ENCODE results near the gene NR6A1. TPM values are rescaled to one million over a fixed set of nuclear protein-coding genes. Genes with fewer than 3 reads are reported as not detected.
A peak's percentile ranks its signal among the peaks of the same experiment; 100 is the strongest.
"Not testable (repeated sequence)": the region's sequence is repeated elsewhere in the genome, so short reads cannot be mapped to it uniquely, and the experiment has no call there.

Gene NR6A1
- total RNA-seq, 1 donor from 2014 or later = 1.3 TPM

GRCh38 chr9:124623966-124624734 is 147.0 kb downstream of the NR6A1 start:
- no peak for DNase-seq (ENCODE audit: extremely low read depth, low read depth, low spot score)

GRCh38 chr9:124622882-124623281 is 148.2 kb downstream of the NR6A1 start:
- DNase-seq (ENCODE audit: extremely low read depth, low read depth, low spot score) = no peak

DNA sequence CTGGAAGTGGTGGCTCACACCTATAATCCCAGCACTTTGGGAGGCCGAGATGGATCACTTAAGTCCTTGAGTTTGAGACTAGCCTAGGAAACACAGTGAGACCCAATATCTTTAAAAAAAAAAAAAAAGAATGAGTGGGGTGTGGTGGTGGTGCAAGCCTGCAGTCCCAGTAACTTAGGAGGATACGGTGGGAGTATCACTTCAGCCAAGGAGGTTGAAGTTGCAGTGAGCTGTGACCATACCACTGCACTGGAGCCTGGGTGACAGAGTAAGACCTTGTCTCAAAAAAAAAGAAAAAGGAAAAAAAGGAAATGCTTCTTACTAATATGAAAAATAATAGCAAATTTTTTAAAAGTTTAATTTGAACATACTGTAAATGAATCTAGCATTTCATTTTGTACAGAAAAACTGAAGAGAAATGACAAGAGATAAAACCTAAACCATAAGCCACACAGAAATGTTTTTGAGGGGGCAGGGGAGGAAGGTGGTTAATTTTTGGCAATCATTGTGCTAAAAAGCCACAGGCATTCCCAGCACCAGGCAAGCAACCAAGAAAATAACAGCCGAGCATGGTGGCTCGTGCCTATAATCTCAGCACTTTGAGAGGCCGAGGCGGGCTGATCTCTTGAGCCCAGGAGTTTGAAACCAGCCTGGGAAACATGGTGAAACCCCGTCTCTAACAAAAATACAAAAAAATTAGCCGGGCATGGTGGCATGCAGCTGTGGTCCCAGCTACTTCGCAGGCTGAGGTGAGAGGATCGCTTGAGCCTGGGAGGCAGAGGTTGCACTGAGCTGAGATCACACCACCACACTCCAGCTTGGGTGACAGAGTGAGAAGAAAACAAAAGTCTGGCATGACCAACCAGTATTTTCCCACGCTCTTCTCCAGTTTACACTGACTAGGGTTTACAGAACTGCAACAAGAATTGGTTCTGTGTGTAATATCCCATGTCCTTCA is 149.5 kb downstream of the NR6A1 start:
- DNase-seq (ENCODE audit: extremely low read depth, low read depth, low spot score) = no peak

DNA sequence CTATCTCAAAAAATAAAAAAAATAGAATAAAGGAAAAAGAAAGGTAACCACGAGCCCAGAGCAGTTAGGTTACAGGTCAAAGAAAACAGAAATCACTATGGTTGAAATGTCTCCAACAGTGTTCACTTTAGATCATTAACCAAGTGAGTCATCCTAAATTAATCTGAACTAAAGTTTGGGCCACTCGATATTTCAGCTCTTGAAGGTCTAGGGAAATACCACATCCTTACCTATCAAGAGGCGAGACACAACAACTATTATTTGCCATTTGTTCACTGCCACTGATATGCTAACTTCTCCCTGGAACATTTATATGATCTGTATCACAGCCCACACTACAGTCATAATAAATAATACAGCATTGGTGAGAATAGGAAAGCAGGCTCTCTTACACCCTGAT is 152.6 kb downstream of the NR6A1 start:
- DNase-seq (ENCODE audit: extremely low read depth, low read depth, low spot score) = no peak

GRCh38 chr9:124617477-124618141 is 153.5 kb downstream of the NR6A1 start:
- peak; percentile 47 for DNase-seq (ENCODE audit: extremely low read depth, low read depth, low spot score)

- DNase-seq (ENCODE audit: extremely low read depth, low read depth, low spot score) = no peak
Measured at GRCh38 chr9:124616961-124617360, 154.2 kb downstream of the NR6A1 start.

GRCh38 chr9:124615840-124616239 is 155.3 kb downstream of the NR6A1 start:
- DNase-seq (ENCODE audit: extremely low read depth, low read depth, low spot score) = not testable (repeated sequence)

- no peak for DNase-seq (ENCODE audit: extremely low read depth, low read depth, low spot score)
Measured at GRCh38 chr9:124615100-124615742, 155.9 kb downstream of the NR6A1 start.

DNA sequence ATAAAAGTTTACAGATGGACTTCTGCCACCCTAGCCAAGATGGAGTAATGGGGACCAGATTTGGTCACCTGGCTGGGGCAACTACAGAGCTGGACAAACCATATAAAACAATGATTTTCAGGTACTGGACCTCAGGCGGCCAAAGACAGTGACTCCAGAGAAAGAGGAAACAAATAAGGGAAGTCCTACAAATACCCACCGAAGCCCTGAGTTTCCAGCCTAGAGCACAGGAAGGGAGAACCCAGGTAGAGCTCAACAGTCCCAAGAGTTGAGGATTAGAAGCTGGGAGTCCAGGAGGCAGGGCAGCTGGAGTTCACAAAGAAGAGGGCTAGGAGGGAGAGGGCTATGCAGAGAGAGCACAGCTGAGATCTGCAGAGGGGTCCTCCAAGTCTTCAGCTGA is 157.3 kb downstream of the NR6A1 start:
- no peak for DNase-seq (ENCODE audit: extremely low read depth, low read depth, low spot score)

DNA sequence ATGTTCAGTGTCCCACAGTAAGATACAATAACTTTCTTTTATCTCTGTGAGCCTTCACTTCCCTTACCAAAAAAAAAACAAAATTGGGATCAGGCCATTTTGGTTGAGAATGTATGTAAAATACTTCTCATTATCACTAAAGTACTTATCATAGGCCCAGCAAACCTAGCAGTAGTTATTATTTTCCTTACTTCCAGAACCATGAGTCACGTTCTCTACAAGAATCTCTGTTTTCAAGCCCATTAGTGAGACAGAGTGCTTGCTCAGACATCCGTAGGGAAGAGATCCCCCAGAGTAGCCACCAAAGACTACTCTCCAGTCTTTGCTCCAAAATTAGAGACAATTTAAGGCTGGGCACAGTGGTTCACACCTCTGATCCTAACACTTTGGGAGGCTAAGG is 160.0 kb downstream of the NR6A1 start:
- DNase-seq (ENCODE audit: extremely low read depth, low read depth, low spot score) = no peak

- no peak for DNase-seq (ENCODE audit: extremely low read depth, low read depth, low spot score)
Measured at GRCh38 chr9:124606027-124606426, 165.1 kb downstream of the NR6A1 start.

DNA sequence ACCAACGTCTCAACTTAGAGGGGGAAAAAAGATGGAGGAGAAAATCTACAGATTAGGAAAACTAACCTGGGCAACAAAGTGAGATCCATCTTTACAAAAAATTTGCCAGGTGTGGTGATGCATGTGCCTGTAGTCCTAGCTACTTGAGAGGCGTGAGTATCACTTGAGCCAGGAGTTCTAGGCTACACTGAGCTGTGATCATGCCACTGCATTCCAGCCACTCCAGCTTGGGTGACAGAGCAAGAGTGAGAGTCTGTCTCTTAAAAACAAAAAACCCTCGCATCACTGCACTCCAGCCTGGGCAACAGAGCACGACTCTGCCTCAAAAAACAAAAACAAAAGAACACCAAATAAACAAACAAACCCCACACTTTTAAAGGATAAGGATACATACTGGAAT is 165.9 kb downstream of the NR6A1 start:
- no peak for DNase-seq (ENCODE audit: extremely low read depth, low read depth, low spot score)

DNA sequence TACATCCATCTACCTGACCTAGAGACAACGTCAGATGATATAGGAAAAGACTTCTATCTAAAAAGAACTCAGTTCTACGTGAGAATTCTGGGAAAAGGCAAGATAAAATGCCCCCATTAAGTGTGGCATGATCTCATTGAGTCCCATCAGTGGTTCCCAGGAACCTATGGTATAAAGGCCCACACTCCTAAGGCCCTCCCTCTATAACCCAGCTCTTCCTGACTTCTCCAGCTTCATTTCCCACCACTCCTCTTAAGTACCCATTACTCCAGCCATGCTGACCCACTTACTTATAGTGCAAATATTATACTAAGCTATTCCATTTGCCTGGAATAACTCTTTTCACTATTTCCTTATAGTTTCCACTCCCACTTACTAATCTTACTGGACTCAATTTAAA is 168.5 kb downstream of the NR6A1 start:
- no peak for DNase-seq (ENCODE audit: extremely low read depth, low read depth, low spot score)

GRCh38 chr9:124602204-124602603 is 168.9 kb downstream of the NR6A1 start:
- no peak for DNase-seq (ENCODE audit: extremely low read depth, low read depth, low spot score)

DNA sequence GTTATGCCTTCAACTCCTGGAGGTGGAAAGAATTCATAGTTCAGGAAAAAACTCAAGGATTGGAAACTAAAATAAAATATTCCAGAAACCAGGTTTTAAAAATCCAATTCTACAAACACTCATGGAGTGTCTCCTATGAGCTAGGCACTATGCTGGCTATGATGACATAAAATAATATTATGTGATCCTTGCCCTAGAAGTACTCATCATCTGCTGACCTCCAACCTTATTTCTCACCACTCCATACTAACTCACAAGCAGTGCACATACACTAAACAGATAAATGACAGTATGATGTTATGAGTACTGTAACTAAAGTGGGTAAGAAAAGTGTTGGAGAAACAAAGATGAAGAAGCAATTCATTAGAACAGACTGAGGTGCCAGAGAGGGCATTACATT is 170.7 kb downstream of the NR6A1 start:
- DNase-seq (ENCODE audit: extremely low read depth, low read depth, low spot score) = no peak

DNA sequence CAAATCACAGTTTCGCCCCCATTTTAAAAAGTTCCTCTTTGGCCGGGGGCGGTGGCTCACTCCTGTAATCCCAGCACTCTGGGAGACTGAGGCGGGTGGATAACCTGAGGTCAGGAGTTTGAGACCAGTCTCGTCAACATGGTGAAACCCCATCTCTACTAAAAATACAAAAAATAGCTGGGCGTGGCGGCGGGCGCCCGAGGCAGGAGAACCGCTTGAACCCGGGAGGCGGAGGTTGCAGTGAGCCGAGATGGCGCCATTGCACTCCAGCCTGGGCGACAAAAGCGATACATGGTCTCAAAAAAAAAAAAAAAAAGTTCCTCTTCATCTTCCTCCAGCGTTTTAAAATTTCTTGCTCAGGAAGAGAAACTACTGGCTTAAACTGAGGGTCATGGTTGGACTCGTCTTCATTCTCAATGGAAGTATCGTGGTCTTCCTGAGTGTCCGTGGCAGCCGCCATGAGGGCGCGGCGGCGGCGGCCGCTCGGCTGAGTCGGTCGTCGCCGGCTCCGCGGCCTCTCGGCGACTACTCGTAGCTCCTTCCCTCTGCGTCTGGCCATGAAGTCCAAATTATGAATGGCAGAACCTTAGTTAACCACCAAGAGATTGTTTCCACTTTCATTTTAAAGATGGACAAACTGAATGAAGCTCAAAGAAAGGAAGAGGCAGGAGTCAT is 171.9 kb downstream of the NR6A1 start:
- no peak for DNase-seq (ENCODE audit: extremely low read depth, low read depth, low spot score)

GRCh38 chr9:124598048-124598447 is 173.1 kb downstream of the NR6A1 start:
- no peak for DNase-seq (ENCODE audit: extremely low read depth, low read depth, low spot score)

- DNase-seq (ENCODE audit: extremely low read depth, low read depth, low spot score) = no peak
Measured at GRCh38 chr9:124596172-124596839, 174.8 kb downstream of the NR6A1 start.

DNA sequence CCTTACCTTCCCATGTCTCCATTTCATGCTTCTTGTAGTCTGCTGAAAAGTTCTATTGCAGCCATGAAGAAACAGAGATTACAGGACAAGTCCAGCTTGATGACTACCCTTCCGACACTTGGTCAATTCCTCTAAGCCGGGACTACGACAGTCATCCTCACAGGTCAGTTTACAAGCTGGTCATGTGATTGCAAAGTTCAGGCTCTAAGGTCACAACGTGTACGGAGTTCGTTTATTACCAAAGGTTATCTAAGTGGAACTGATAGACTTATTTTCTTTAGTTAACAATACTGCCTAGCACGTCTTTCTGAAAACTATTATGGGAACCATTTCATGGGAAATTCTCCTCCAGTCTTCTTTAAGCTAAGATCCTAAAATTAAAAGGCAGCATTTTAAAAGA is 175.4 kb downstream of the NR6A1 start:
- no peak for DNase-seq (ENCODE audit: extremely low read depth, low read depth, low spot score)

DNA sequence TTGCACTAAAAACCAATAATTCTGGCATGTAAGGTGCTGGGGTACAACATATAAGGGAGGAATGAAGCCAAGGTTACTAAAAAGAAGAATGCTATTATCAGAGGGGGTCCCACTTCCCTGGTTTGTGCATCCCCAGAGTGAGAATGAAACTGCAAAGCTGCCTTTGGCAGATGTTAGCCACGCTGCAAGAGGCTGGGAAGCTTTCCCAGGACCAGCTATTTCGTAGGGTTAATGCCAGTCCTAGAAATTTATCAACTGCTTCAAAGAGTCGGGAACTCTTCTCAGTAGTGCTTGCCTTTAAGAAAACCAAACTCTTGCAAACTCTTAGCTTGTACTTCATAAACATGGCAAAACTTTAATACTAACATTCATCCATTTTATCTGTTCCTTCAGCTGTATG is 176.4 kb downstream of the NR6A1 start:
- DNase-seq (ENCODE audit: extremely low read depth, low read depth, low spot score) = no peak

Data from glomerular endothelial cell (primary cell).